ENCODE results near the gene BNC2.

BNC2 gene

DNA sequence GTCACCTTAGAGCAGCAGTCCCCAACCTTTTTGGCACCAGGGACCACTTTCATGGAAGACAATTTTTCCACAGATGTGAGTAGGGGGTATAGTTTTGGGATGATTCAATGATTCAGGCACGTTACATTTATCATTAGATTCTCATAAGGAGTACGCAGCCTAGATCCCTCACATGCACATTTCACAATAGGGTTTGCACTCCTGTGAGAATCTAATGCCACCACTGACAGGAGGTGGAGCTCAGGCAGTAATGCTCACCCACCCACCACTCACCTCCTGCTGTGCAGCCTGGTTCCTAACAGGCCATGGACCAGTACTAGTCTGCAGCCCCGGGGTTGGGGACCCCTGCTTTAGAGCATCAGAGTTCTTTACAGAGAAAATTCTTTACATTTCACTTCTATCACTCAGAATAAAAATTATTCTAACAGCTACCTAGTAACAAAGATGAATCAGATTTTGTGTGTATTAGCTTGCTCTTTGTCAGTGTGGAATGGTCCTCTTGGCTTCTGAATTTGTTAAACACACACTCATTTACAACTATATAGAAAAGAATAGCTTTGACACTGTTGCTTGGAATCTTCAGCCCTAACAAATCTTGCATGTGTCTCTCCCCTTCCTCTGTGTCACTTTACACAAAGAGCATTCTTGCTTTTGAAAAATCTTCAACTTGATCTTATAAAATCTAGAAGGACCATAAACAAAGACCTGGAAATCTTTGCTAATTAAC lies 438.6 kb downstream of the BNC2 start:
- DNase-seq = no peak

DNA sequence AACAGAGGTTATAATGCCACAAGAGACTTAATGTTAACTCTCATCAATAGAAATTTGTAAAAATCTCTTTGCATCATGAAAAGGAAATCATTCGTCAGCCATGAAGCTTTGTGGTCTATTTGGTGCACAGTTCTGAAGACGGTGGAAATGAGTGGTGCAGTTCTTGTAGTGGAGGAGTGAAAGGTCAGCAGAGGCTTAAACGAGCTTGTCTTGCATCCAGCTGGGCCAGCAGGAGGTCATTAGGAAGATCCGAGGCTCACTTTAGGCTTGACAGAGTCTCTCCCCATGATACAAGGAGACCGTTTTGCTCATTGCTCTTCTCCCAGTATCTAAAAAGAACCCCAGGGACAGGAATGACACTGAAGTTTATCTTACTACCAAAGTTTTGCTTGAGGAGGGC lies 440.8 kb downstream of the BNC2 start:
- DNase-seq = no peak

DNA sequence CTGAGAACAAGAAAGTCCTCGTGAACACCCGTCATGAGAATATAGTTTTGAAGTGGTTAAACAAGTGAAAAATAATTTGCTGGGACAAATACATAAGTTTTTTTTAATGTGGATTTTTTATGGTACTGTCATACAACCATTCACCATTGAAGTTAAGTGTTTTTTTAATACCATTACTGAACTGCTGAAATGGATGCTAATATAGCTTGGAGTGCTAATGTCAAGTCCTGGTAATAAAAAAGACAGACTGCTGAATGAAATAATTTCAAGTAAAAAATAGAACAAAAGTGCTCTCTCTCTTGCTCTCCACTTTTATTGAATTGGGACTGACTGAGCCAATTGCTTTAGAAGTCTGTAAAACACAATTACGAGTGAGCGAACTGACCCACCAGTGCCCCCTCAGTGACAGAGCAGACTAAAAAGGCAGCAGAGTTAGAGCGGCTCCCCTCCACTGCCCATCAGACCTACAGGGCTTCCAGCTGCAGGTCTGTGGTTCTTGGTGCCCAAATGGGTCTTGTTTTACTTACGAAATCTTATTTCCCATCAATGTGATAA lies 442.5 kb downstream of the BNC2 start:
- DNase-seq = no peak

DNA sequence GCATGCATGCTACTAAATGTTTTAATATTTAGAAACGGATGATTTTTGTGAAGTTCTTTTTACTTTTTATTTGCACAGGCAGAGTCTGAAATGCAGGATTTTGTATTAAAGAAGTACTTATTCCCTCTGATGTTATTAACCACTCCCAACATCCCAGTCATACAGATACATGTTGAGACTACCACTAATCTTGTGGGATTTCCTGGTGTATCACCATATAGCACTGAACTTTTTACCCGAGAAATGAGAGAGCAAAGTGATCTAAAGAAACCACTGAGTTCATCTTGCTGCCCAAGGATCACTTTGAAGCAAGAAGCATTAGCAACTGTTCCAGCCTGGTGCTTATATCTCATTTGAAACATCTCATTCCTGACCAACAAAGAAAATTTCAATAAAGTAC lies 443.8 kb downstream of the BNC2 start:
- DNase-seq = no peak

DNA sequence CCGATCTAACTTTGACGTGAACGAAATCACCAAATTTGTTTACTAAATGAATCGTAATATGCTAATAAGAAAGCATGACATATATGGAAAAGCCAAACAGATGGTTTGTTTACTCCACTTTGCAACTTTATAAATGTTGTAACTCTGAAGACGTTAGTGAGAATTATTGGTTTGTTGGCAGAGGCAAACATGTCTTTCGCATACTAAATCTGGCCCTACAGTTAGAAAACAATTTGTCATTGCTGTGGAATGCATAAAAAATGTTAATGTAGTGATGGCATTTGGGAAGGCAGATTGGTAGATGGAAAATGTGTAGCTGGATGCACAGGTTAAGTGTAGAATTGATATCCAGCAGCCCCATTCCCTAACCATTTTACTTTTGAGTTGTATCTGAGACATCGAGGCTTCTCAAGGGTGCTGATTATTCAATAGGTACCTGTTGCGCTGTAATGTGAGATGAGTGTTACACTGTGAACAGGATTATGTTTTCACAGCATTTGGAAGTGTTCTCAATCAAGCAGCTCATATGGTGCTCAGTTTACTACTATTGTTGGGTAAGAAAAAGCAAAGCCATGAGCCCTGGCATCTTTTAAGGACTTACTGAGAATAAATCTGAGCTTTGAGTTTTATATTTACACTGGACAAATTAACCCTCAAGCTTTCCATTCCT lies 444.8 kb downstream of the BNC2 start:
- DNase-seq = no peak

DNA sequence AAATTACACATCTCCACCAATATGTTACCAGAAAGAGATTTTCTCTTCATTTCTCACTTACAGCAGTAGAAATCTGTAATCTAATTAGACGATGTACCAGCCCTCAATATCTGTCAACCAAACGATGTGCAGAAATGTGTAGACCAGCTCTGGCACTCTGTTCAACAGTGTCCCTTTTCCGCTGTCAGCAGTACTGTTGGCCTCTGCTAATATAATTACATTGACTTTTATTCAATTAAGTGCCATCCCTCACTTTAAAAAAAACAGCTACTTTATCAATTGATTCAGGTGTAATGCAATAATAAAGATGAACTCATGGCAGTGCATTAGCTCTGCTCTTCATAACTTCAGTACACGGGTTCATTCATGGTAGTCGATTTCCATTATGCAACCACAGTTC lies 448.4 kb downstream of the BNC2 start:
- DNase-seq = no peak

DNA sequence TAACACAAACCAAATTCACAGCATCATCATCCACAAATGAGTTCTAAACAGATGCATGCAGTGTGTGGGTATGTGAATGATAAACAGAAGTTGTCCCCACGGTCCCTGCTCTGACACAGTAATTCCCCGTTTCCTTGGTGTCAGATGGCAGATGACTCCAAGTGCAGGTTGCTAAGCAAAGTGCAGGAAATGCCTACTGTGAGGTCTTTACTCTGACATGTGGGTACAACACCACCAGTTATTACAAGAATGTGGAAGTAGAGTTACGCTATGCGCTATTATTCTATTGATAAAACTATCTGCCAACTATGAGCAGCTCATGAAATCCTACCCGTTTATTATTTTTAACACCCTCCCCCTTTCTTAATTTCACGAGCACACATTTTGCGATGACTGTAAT lies 448.9 kb downstream of the BNC2 start:
- DNase-seq = no peak

DNA sequence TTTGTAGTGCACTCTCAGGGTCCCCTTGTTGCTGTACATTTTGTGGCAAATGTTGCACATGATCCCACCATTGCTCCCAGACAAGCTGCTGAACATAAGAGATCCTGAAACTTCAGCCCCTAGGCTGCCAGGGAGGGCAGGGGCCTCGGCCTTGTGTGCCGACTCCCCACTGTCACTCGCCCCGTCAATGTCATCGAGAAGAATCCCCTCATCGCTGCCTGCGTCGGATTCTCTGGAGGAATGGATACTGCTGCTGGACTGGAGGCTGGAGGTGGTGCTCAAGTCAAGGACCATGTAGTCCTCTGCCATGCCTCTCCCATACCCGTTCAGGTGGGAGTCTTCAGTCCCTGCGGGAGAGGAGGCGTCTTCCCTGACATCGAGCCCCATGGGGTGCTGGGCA lies 451.3 kb downstream of the BNC2 start:
- DNase-seq = no peak

DNA sequence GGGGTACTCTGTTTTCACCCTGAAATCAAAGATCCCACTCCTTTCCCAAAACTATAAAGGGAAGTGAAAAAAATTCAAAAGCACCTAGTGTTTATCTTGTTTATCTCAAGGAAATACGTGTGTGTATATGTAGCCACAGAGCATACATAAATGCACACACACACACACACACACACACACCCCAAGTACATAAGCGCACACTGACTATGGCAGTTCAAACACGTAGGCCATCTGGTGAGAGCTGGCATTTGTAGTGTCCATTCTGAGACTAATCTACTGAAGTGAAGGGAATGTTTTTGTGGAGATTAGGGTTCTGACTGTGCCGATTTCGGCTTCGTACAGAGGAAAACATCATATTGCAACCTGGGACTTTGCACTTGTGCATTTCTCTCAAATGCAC lies 451.7 kb downstream of the BNC2 start:
- DNase-seq = no peak

DNA sequence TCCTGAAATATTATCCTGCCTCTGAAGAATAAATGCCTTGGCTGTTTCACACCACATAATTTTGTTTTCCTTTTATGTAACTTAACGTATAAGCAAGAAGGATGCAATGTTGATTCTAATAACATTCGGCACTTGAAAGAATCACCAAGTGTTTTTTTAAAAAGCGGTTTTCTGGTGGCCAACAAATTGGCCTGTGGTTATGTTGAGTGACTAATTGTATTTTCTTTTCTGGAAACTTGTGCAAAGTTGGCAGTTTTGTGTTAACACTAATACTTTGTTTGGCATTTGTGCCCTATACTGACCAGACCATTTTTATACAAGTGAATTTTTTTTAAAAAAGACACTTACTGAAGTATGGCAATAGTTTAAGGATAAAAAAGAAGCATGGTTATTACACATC lies 452.7 kb downstream of the BNC2 start:
- no peak for DNase-seq

DNA sequence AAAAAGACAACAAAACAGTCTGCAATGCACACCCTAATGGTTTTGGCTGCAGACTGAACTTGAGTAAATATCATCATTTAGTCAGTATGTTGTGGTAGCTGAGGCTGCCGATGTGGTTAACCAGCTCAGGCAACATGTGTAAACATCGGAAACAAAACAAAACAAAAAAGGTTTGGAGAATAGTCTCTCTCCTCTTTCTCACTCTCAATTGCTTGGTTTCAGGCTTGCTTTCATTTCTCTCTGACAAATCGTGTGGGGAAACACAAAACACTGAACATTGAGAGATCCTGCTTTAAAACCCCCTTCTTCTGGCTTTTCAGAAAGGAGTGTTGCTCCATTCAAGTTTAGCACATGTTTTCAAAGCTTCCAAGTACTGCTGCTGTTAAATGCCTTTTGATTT lies 453.3 kb downstream of the BNC2 start:
- no peak for DNase-seq

DNA sequence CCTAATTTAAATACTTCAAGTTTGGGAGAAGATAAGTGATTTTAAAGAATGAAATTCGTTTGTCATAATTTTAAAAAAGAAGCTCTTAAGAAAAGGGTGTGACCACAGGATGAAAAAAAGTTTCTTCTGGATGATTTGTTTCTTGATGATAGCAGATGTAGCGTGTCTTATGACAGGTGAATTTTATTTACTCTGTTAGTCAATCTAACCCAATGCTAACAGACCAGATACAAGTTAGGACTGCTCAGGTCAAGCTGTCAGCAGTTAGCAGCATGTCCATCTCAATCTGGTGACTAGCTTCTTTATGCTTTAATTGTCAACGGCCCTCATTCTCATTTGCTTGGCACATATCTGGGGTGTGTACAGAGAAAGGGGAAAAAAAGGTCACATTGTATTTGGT lies 456.0 kb downstream of the BNC2 start:
- no peak for DNase-seq

DNA sequence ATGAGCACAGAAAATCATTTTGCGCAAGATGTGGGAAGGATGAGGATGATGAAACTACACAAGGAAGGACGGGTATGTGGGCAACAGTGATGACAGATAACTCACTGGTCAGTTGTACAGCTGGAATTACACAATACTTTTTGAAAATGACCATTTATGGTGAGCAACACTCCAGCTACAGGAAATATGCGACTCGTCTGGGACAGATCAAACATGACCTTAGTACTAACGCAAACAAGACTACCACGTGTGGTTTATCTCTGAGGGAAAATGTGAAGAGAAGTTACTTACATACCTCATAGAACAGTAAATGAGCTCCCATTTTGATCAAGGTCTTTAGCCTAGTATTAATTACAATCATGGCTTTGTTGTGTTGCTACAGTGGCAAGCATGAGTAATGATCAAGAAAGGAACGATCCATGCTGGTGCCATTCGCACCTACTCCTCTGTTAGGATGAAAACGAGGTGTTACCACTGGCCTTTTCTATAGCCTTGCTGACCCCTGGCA lies 456.9 kb downstream of the BNC2 start:
- peak in 1 of 2 donors; percentile 6 for DNase-seq

DNA sequence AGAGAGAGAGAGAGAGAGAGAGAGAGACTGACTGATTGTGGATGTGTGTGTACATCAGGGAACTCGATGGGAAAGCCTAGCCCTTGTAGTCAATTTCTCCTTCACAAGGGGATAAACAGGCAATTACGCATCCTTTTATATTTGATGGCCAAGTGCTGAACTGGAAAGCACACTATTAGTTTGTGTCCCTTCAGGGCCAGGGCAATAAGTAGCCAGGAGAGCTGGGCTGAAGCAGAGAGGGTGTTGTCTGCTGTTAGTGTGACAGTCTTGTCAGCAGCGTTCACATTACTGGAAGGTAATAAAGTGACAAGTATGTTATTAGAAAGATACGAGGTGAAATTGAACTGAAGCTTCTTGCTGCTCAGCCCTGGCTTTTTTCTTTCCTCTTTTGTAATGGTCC lies 457.7 kb downstream of the BNC2 start:
- no peak for DNase-seq

DNA sequence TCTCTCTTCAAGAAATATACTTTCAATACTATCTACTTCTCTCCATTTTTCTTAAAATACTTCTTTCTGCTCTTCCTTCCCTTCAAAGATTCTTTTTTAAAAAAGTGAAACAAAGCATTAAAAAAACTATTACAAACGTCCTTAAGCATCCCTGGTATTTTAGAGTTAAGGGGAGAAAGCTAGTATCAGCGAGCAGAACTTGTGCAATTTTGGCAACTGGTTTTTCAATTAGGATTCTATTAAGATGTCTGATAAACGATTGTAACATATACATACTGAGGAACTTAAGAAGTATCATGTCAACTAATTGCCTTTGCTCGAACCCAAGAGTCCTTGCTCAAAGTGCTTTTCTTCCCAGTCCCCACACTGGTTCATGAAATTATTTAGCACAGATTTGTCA lies 459.2 kb downstream of the BNC2 start:
- no peak for DNase-seq

DNA sequence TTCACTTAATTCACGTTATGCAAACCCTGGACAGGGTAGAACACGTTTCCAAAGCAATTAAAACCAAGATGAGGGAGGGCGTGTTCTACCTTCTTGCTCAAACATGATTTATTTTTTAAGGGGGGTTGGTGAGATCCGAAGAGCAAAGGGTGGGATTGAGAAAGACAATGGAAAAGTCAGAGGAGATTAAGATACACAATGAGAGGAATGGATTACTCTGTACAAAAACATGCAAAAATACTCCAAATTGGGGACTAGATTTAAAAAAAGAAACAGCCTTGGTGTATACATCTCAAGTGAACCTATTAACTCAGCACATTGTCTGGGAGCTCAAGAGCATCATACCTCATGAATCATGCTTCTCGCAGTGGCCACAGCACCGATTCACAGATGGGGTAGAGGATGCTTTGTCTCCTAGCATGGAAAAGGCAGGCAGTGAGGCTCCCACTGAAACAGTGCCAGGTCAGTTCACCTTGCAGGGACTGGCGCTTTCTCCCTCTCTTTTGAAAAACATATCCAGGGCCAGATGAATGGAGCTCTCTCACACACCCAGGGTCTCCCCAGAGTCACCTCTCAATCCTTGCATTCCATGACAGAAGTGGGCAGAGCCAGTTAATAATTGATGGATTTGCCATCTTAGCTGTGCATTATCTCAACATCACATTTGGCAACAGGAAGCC lies 459.7 kb downstream of the BNC2 start:
- no peak for DNase-seq

DNA sequence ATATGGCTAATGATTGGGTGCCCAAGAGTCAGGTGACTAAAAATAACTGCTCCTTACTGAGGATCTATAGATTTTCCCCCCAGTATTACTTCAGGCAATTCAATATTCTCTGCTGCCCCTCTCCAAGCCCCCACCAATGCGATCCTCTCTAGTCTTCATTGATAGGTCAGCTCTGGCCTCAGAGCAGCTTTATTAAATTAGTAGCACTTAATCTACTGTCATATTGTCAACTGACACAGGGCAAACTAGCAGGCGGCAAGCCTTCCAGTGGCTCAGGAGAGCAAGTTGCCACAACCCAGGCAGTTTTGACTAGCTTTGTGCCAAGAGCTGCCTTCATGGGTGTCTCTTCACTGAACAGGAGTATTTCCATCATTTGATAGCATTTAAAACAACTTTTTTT lies 462.9 kb downstream of the BNC2 start:
- DNase-seq = no peak

DNA sequence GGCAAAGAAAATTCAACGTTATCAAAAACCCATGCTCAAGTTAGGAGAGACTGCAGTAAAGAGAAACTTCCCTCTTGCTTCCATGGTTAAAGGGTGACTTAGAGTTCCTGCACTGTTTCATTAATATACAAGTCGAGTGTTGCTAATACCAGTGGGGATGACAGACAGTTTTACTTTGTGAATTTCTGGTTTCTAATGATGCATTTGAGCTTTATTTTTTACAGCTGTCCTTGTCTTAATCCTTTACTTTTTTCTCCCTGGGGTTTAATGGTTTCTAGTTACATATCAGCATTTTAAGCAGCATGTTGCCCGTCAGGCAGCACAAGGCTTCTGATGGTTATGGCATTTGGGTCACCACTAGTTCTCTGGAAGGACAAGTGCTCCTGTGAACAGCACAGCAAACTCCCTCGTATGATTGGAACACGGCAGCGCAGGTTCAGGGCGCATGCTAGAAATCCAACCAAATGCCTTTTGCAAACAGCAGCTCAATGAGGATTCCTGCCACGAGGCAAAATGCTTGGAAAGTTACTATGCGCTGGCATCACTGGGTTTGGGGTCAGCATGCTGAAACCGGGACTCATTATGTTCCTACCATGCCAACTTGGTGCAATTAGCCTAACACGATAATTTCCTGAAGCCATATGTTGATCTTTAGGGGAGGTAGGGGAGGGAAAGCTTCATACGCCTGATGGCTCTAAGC lies 463.8 kb downstream of the BNC2 start:
- DNase-seq = no peak

DNA sequence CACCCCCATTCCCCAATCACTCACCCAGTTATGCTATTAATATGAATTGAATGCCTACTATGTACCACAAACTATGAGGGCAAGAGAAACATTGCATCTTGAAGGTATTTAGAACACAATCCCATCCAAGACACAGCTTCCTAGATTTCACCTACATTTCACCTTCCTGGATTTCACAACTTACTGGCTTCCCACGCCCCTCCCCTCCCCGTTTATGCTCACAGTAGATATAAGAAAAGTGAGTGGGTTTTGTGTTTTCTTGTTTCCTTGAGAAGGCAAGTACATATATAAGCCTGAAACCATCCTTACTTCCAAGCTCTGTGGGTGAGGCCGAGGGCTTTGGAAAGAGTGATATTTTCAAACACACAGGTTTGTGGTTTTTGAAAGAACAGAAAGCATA lies 465.0 kb downstream of the BNC2 start:
- no peak for DNase-seq

DNA sequence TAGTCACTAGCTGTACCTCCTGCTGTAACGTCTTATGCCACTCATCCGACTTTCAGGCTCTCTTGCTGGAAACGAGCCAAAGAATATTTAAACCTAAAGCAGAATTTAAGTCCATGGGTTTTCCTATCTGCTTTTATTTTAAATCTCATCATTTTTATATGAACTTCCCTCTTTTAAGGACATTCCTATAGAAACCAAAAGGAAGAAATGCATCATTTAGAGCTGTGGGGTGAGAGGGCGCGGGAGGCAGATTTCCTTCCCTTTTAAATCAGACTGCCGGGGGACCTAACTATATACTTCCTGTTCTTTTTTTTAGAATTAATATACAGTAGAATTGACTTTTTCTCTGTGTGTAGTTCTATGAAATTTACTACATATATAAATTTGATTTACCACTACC lies 468.8 kb downstream of the BNC2 start:
- DNase-seq = no peak

DNA sequence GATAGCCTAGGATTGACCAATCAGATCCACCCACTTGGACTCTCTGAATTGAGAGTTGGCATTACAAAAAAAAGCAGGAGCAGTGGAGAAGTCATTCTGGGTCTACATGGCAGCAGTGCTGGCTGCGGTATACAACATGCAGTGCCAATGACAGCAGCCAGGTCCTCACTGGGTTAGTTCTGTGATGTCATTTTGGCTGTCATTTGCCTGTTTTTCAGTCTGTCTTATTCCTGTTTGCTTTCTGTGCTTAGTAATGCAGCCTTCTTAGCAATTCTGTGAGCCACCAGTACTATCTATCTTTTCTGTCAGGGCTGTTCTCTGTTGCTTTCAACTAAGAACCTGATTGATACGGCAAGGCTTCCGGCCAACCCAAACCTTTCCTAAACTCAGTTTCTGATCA lies 471.8 kb downstream of the BNC2 start:
- DNase-seq = no peak

DNA sequence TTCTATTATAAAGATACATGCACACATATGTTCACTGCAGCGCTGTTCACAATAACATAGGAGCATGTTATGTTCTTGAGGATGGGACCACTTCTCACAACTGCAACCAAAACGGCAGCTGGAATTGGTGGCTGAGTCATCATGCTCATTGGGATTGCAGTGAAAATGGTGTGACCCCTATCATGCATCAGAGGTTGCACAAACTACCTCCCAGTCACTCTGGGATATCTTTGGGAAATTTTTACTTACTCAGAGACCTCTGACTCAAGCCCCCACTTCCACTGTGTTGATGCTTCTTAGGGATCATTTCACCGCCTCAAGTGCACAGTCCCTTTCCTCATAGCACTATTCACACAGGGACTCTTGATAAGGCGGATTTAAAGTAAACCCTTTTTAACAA lies 474.1 kb downstream of the BNC2 start:
- DNase-seq = no peak

DNA sequence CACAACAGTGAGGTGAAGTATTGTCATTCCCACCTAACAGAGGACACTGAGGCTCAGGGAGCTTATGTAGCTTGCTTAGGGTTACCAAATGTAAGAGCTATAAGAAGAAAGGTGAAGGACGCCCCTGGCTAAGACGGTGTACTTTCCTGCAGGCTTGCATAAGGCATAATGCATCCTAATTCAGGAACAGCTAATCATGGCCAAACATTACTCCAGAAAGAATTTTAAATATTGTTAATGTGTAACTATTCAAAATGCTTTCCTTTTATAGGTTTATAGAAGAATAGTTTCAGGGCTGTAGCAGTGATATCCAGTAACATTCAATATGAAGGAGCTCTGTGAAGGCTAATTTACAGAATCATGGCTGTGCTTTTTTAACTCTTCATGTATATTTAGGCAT lies 479.1 kb downstream of the BNC2 start:
- DNase-seq = no peak
